ENCODE measurements around the gene PTPRD. TPM values are rescaled to one million over a fixed set of nuclear protein-coding genes. Genes with fewer than 3 reads are reported as not detected.

The PTPRD gene
- total RNA-seq, 1 experiment from 2014 or later, result 32.5 TPM

- Histone ChIP-seq H3K27ac (ENCODE audit: insufficient read length, low read depth, low read length) (no peak overlapping the region), H3K4me2 (ENCODE audit: insufficient read depth, insufficient read length, low read length) (no peak overlapping the region), H4K91ac (ENCODE audit: insufficient read length, low read depth, low read length) (no peak overlapping the region), H3K56ac (ENCODE audit: insufficient read length, low read depth, low read length) (no peak overlapping the region), H3K27me3 (ENCODE audit: insufficient read depth, low read length) (no peaks in the 10 kb centered on the region), H3K23me2 (ENCODE audit: insufficient read length, low read depth, low read length, poor library complexity, severe bottlenecking) (no peaks in the 10 kb centered on the region), H2BK15ac (ENCODE audit: low read depth, low read length) (no peak overlapping the region), H2BK5ac (ENCODE audit: insufficient read length, low read length) (no peak overlapping the region), H3K9me3 (ENCODE audit: control insufficient read depth, low read depth, low read length) (no peaks in the 10 kb centered on the region), H3K79me1 (ENCODE audit: insufficient read depth, low read depth, low read length, poor library complexity, severe bottlenecking) (no peaks in the 10 kb centered on the region), H3K14ac (ENCODE audit: insufficient read depth, low read length) (no peak overlapping the region), H2BK120ac (ENCODE audit: low read depth, low read length, poor library complexity, severe bottlenecking) (no peak overlapping the region), H2AK5ac (ENCODE audit: insufficient read length, low read length) (no peak overlapping the region), H3K18ac (ENCODE audit: insufficient read length, low read depth, low read length) (no peak overlapping the region), H2AFZ (ENCODE audit: low read length) (no peak overlapping the region), H3K23ac (ENCODE audit: insufficient read length, low read depth, low read length) (no peak overlapping the region), H3T11ph (ENCODE audit: low read length) (no peak overlapping the region), H3K4ac (ENCODE audit: low read depth, low read length) (no peak overlapping the region), H2BK20ac (ENCODE audit: low read depth, low read length, poor library complexity, severe bottlenecking) (no peak overlapping the region), H4K8ac (replicated peaks; ENCODE audit: insufficient read length, low read depth, low read length) (no peak overlapping the region), H3K4me1 (ENCODE audit: insufficient read depth, low read length) (no peaks in the 10 kb centered on the region; the same call in 1 of the 2 replicates), H3K79me2 (ENCODE audit: insufficient read depth, low read length) (no peaks in the 10 kb centered on the region), H4K20me1 (ENCODE audit: control insufficient read depth, insufficient read depth, insufficient read length) (no peaks in the 10 kb centered on the region), H4K5ac (ENCODE audit: insufficient read length, low read depth, low read length) (no peak overlapping the region), H2BK12ac (ENCODE audit: insufficient read length, low read depth, low read length) (no peak overlapping the region), H3K9ac (ENCODE audit: extremely low read depth, insufficient read length, low read length) (no peak overlapping the region)
- DNase-seq, result no peak
- no peak overlapping the region for H3K4me3 Mint-ChIP-seq
- WGBS (ENCODE audit: extremely low coverage, insufficient read length, low lambda C conversion rate), result no CpG with 5 or more reads among the region's 9 CpGs
- no peak for TF ChIP-seq CTCF (conservative IDR thresholded peaks at IDR 0.05)
- H3K36me3 Mint-ChIP-seq (ENCODE audit: insufficient read depth in 1 of 3, low read depth in 3 of 3), result peaks cover 0 to 10% (median 0%) of the 10 kb centered on the region in 3 experiments; a peak in 2 of 7 replicates
- no peaks in the 10 kb centered on the region for H3K9me3 Mint-ChIP-seq
- H3K27ac Mint-ChIP-seq, result no peak overlapping the region
- H3K4me1 Mint-ChIP-seq, result peaks cover 4% of the 10 kb centered on the region in 2 experiments
- H3K27me3 Mint-ChIP-seq (ENCODE audit: low read depth), result no peaks in the 10 kb centered on the region
Measured at GRCh38 chr9:8450810-8451545, 2161.8 kb downstream of the PTPRD start.

All from H9 (cell line).